K562 (cell line): ENCODE measurements around the gene CYLD.

Source experiments
- FOXA1 ChIP-seq: fragments of 450-650 bp; IDR thresholded peaks from 2 replicates; pipeline ENCODE4 v1.6.1; 2016; ENCODE audit warnings: mild to moderate bottlenecking, borderline replicate concordance
- KLF10 ChIP-seq: fragments of 250-450 bp; sonication (Bioruptor Pico); IDR thresholded peaks from 2 replicates; pipeline ENCODE4 v1.6.1; 2021; ENCODE audit warnings: matching md5 sums
- RFX5 ChIP-seq: IDR thresholded peaks from 2 replicates; pipeline ENCODE4 v1.6.1; 2011; ENCODE audit warnings: low read depth, mild to moderate bottlenecking, improper control_type of control experiment, low read length
- TF ChIP-seq, protein P1 (sequence below), 3 experiments: IDR thresholded peaks in 2 of 3; conservative IDR thresholded peaks in 1 of 3; 2 replicates each; pipeline ENCODE4 v1.5.1; 2011 to 2012; ENCODE audit warnings: low read length in 3 of 3, mild to moderate bottlenecking in 3 of 3, control low read depth in 2 of 3, improper control_type of control experiment in 1 of 3, inconsistent platforms in 1 of 3, low read depth in 1 of 3, mixed read lengths in 1 of 3, moderate library complexity in 1 of 3; ENCODE audit not compliant: insufficient read depth in 2 of 3

DNA sequence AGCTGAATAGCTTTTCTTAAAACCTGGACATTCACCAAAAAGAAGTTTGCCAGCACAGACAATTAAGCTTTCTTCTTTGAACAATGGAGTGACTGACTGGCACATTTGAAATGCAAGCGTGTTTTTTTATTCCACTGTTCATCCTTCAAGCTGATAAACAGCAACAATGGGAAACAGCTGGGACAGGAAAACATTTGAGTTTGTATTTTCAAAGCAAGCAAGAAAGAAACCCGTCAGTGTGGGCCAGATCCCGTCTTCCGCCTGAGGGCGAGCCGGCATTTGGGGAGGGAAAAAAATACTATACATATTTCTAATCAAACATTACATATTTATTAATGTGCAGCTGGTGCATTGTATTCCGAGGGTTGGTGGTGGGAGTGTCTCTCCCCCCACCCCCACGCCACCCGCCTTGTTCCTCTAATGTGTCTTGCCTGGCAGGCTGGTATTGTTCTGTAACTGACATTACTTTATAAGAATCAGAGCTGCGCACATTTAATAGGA, 94.3 kb downstream of the CYLD start:
- TF ChIP-seq KLF10 = no peak
- no peak for TF ChIP-seq RFX5
- TF ChIP-seq FOXA1 = no peak
- TF ChIP-seq, protein P1, sequence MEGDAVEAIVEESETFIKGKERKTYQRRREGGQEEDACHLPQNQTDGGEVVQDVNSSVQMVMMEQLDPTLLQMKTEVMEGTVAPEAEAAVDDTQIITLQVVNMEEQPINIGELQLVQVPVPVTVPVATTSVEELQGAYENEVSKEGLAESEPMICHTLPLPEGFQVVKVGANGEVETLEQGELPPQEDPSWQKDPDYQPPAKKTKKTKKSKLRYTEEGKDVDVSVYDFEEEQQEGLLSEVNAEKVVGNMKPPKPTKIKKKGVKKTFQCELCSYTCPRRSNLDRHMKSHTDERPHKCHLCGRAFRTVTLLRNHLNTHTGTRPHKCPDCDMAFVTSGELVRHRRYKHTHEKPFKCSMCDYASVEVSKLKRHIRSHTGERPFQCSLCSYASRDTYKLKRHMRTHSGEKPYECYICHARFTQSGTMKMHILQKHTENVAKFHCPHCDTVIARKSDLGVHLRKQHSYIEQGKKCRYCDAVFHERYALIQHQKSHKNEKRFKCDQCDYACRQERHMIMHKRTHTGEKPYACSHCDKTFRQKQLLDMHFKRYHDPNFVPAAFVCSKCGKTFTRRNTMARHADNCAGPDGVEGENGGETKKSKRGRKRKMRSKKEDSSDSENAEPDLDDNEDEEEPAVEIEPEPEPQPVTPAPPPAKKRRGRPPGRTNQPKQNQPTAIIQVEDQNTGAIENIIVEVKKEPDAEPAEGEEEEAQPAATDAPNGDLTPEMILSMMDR (IDR thresholded peaks at IDR 0.05 in 2 of 3, conservative IDR thresholded peaks at IDR 0.05 in 1 of 3; ENCODE audit: insufficient read depth in 2 of 3, low read depth in 1 of 3, low read length in 3 of 3) = no peak
